Measurements from ENCODE around the gene PDE2A. TPM values are rescaled to one million over a fixed set of nuclear protein-coding genes. Genes with fewer than 3 reads are reported as not detected.

PDE2A gene
- total and polyA plus RNA-seq, 2 of the 4 experiments (the other 2 are of a cell fraction), result 0.02 TPM; not detected in 1

DNA sequence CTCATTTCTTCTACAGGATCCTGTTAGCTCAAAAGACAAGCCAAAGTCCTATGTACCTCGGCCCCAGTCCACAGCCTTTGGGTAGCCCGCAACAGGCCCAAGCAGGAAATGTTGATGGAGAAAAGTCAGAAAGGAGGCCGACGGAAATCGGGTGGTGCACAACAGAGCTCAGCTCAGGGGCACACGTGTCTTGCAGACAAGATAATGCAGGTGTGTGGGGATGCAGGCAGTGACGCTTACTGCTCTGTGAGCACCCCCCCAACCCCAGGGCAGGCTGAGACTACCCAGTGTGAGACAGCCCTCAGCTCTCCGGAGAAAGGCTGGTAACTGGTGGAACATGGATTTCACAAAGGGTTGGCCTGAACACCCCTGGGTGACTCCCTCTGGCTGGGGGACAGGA, 4.3 kb upstream of the PDE2A start:
- no peak for DNase-seq
- Histone ChIP-seq H2BK20ac (ENCODE audit: low read depth, low read length) (no peak overlapping the region), H3K4ac (ENCODE audit: low read depth, low read length) (no peak overlapping the region), H2AK5ac (ENCODE audit: low read depth, low read length) (no peak overlapping the region), H3K9me3 (ENCODE audit: control insufficient read depth, insufficient read depth, low read length) (no peaks in the 10 kb centered on the region), H3K27me3 (ENCODE audit: control insufficient read depth, insufficient read depth, low read length) (peaks cover 53% of the 10 kb centered on the region), H3K56ac (ENCODE audit: extremely low read depth, insufficient read depth, low read length) (no peak overlapping the region), H3K14ac (replicated peaks; ENCODE audit: low read depth, low read length) (no peak overlapping the region), H3K18ac (ENCODE audit: low read depth, low read length) (no peak overlapping the region), H4K20me1 (ENCODE audit: insufficient read depth, low read length) (peaks cover 27% of the 10 kb centered on the region), H4K8ac (ENCODE audit: low read depth in 2 of 2, low read length in 2 of 2) (no peak overlapping the region), H4K5ac (ENCODE audit: low read depth, low read length) (no peak overlapping the region), H3K27ac (ENCODE audit: insufficient read depth, low read length) (no peak overlapping the region), H2BK5ac (ENCODE audit: low read depth, low read length, poor library complexity, severe bottlenecking) (no peak overlapping the region), H2BK15ac (ENCODE audit: low read depth, low read length) (no peak overlapping the region), H2BK120ac (ENCODE audit: low read depth, low read length) (no peak overlapping the region), H3K9me1 (ENCODE audit: insufficient read depth, low read length) (no peaks in the 10 kb centered on the region), H3K4me3 (ENCODE audit: insufficient read depth, low read depth, low read length) (no peak overlapping the region), H3K36me3 (ENCODE audit: control insufficient read depth, insufficient read depth, low read length) (no peaks in the 10 kb centered on the region), H2AFZ (replicated peaks; ENCODE audit: low read length, poor library complexity) (no peak overlapping the region), H3K79me1 (ENCODE audit: low read depth in 1 of 2, low read length in 2 of 2) (no peaks in the 10 kb centered on the region), H4K91ac (ENCODE audit: insufficient read depth, low read depth, low read length) (no peak overlapping the region), H3K9ac (ENCODE audit: low read depth, low read length) (no peak overlapping the region), H3K4me1 (ENCODE audit: control insufficient read depth, insufficient read depth, low read length) (no peaks in the 10 kb centered on the region), H3K4me2 (ENCODE audit: low read depth, low read length) (no peak overlapping the region), H3K23ac (ENCODE audit: low read depth, low read length) (no peak overlapping the region), H2AK9ac (replicated peaks; ENCODE audit: low read depth, low read length, poor library complexity) (no peak overlapping the region)
- ATAC-seq (ENCODE audit: low read depth), result no peak
- CTCF ChIA-PET, result no interaction called here
- dilution Hi-C loops (cut with HindIII; ENCODE audit: low sequenced_read_pairs, unreplicated experiment), result no loop called here
- WGBS, 2 experiments (ENCODE audit: extremely low coverage in 2 of 2, insufficient read length in 1 of 2), result no CpG with 5 or more reads among the region's 8 CpGs
- TF ChIP-seq RCOR1 (IDR thresholded peaks at IDR 0.05; ENCODE audit: insufficient replicate concordance, low read length), result no peak
- no peak for TF ChIP-seq NFE2L2 (IDR thresholded peaks at IDR 0.05; ENCODE audit: low read depth, low read length)
- no peak for TF ChIP-seq FOS (IDR thresholded peaks at IDR 0.05; ENCODE audit: low read depth, low read length)
- TF ChIP-seq POLR2A (IDR thresholded peaks at IDR 0.05; ENCODE audit: low read depth, low read length), result no peak
- TF ChIP-seq CHD1 (IDR thresholded peaks at IDR 0.05; ENCODE audit: low read depth, low read length), result no peak
- TF ChIP-seq MAZ (IDR thresholded peaks at IDR 0.05; ENCODE audit: borderline replicate concordance, low read depth, low read length), result no peak
- TF ChIP-seq MXI1 (IDR thresholded peaks at IDR 0.05; ENCODE audit: borderline replicate concordance, low read depth, low read length), result no peak
- TF ChIP-seq, protein P1, sequence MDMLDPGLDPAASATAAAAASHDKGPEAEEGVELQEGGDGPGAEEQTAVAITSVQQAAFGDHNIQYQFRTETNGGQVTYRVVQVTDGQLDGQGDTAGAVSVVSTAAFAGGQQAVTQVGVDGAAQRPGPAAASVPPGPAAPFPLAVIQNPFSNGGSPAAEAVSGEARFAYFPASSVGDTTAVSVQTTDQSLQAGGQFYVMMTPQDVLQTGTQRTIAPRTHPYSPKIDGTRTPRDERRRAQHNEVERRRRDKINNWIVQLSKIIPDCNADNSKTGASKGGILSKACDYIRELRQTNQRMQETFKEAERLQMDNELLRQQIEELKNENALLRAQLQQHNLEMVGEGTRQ (IDR thresholded peaks at IDR 0.05; ENCODE audit: low read depth, low read length), result no peak
- in situ Hi-C loops (cut with MboI; ENCODE audit: low sequenced_read_pairs), result no loop called here
- intact Hi-C loops (cut with micrococcal nuclease), result no loop called here
- POLR2A ChIA-PET (ENCODE audit: unreplicated experiment), result no interaction called here
- BruUV-seq (replicated peaks), result no TSS peak

Measured in IMR-90 (cell line).